Non-pigmented ciliary epithelial cell (primary cell): ENCODE measurements around the gene DOCK2.
"Not testable (repeated sequence)": the region's sequence is repeated elsewhere in the genome, so short reads cannot be mapped to it uniquely, and the experiment has no call there.

Experiments
- DNase-seq: peaks from one replicate; pipeline ENCODE4 v3.0.0-alpha.2; 2010; ENCODE audit warnings: low read depth

Gene DOCK2

GRCh38 chr5:169789417-169789940 is 152.4 kb downstream of the DOCK2 start:
- DNase-seq = no peak

- no peak for DNase-seq
Measured at GRCh38 chr5:169791251-169791650, 154.2 kb downstream of the DOCK2 start.

- no peak for DNase-seq
Measured at GRCh38 chr5:169795338-169795737, 158.3 kb downstream of the DOCK2 start.

GRCh38 chr5:169796731-169797130 is 159.7 kb downstream of the DOCK2 start:
- DNase-seq = no peak

- DNase-seq = no peak
Measured at GRCh38 chr5:169797577-169797976, 160.5 kb downstream of the DOCK2 start.

- DNase-seq = no peak
Measured at GRCh38 chr5:169798438-169798837, 161.4 kb downstream of the DOCK2 start.

GRCh38 chr5:169798906-169799660 is 162.0 kb downstream of the DOCK2 start:
- no peak for DNase-seq

- peak; percentile 41 for DNase-seq
Measured at GRCh38 chr5:169801324-169801777, 164.3 kb downstream of the DOCK2 start.

GRCh38 chr5:169801781-169802180 is 164.7 kb downstream of the DOCK2 start:
- no peak for DNase-seq

GRCh38 chr5:169803077-169803981 is 166.3 kb downstream of the DOCK2 start:
- DNase-seq = peak; percentile 99

- DNase-seq = no peak
Measured at GRCh38 chr5:169804861-169805260, 167.8 kb downstream of the DOCK2 start.

GRCh38 chr5:169805527-169805934 is 168.5 kb downstream of the DOCK2 start:
- DNase-seq = no peak

GRCh38 chr5:169805937-169806700 is 169.0 kb downstream of the DOCK2 start:
- DNase-seq = no peak

- DNase-seq = no peak
Measured at GRCh38 chr5:169808118-169808581, 171.1 kb downstream of the DOCK2 start.

- DNase-seq = not testable (repeated sequence)
Measured at GRCh38 chr5:169808880-169809279, 171.8 kb downstream of the DOCK2 start.

GRCh38 chr5:169809281-169809680 is 172.2 kb downstream of the DOCK2 start:
- no peak for DNase-seq

GRCh38 chr5:169810524-169810923 is 173.4 kb downstream of the DOCK2 start:
- DNase-seq = no peak

- DNase-seq = no peak
Measured at GRCh38 chr5:169811023-169811422, 173.9 kb downstream of the DOCK2 start.

GRCh38 chr5:169811680-169812079 is 174.6 kb downstream of the DOCK2 start:
- DNase-seq = no peak

GRCh38 chr5:169812786-169813185 is 175.7 kb downstream of the DOCK2 start:
- DNase-seq = no peak

GRCh38 chr5:169814045-169814444 is 177.0 kb downstream of the DOCK2 start:
- no peak for DNase-seq

- no peak for DNase-seq
Measured at GRCh38 chr5:169814522-169814921, 177.4 kb downstream of the DOCK2 start.
